OCI-LY3 (cell line): ENCODE measurements around the gene CLEC16A.
A peak's percentile ranks its signal among the peaks of the same experiment; 100 is the strongest.

Source experiments
- H2AFZ ChIP-seq: fragments of 200-600, 300-600 bp; shearing (Covaris generic); 2 replicates; pipeline ENCODE4 v1.6.0; 2014; ENCODE audit warnings: antibody characterized with exemption, low read depth, low read length
- H3K27ac ChIP-seq: fragments of 200-600, 300-600 bp; sonication (generic); 2 replicates; pipeline ENCODE4 v1.5.1; 2014; ENCODE audit warnings: mild to moderate bottlenecking, low read length, moderate library complexity, mixed read lengths
- H3K27me3 ChIP-seq: fragments of 200-600, 300-600 bp; sonication (generic); 2 replicates; pipeline ENCODE4 v1.6.1; 2014; ENCODE audit warnings: low read depth, low read length, mixed read lengths
- H3K36me3 ChIP-seq: fragments of 200-600, 300-600 bp; sonication (generic); replicated peaks from 2 replicates; pipeline ENCODE3; 2014; ENCODE audit warnings: low read depth, low read length, mixed read lengths
- H3K4me1 ChIP-seq: fragments of 300-600, 200-600 bp; sonication (generic); 2 replicates; pipeline ENCODE4 v1.6.1; 2014; ENCODE audit warnings: low read length, mixed read lengths
- H3K4me2 ChIP-seq: fragments of 200-600, 300-600 bp; sonication (generic); 2 replicates; pipeline ENCODE4 v1.6.1; 2014; ENCODE audit warnings: low read length, mixed read lengths
- H3K4me3 ChIP-seq: fragments of 300-600, 200-600 bp; sonication (generic); 2 replicates; pipeline ENCODE4 v1.5.1; 2014; ENCODE audit warnings: antibody characterized with exemption, mild to moderate bottlenecking, low read length, moderate library complexity
- H3K79me2 ChIP-seq: fragments of 300-600, 200-600 bp; shearing (Covaris generic); 2 replicates; pipeline ENCODE4 v1.6.1; 2014; ENCODE audit warnings: mild to moderate bottlenecking, low read length, mixed read lengths
- H3K9ac ChIP-seq: fragments of 300-600, 200-600 bp; shearing (Covaris generic); 2 replicates; pipeline ENCODE4 v1.6.0; 2014; ENCODE audit warnings: mild to moderate bottlenecking, low read length, moderate library complexity
- H3K9me3 ChIP-seq: fragments of 200-600, 300-600 bp; shearing (Covaris generic); 2 replicates; pipeline ENCODE4 v1.6.1; 2014; ENCODE audit warnings: low read length, mixed read lengths; ENCODE audit not compliant: insufficient read depth
- H4K20me1 ChIP-seq: fragments of 200-600, 300-600 bp; sonication (generic); 2 replicates; pipeline ENCODE4 v1.6.1; 2016; ENCODE audit warnings: low read length, mixed read lengths; ENCODE audit not compliant: insufficient read depth
- CTCF ChIP-seq: fragments of 200-600, 300-600 bp; sonication (generic); IDR thresholded peaks from 2 replicates; pipeline ENCODE4 v1.5.1; 2014; ENCODE audit warnings: antibody characterized with exemption, low read length, low read depth
- EZH2phosphoT487 ChIP-seq: fragments of 200-600 bp; shearing (Covaris generic); IDR thresholded peaks from 2 replicates; pipeline ENCODE4 v1.6.1; 2018; ENCODE audit warnings: antibody characterized with exemption, mixed run types, low read depth

Gene CLEC16A

GRCh38 chr16:11204513-11205047 lies 260.2 kb downstream of the CLEC16A start:
- Histone ChIP-seq H4K20me1 (no peaks in the 10 kb centered on the region), H3K79me2 (no peaks in the 10 kb centered on the region), H3K27ac (no peak overlapping the region), H3K4me1 (peaks cover 76% of the 10 kb centered on the region), H3K4me2 (no peak overlapping the region), H3K9me3 (0 out of 2 replicates have a peak, but pooled peaks cover 7% of the 10 kb centered on the region), H2AFZ (no peak overlapping the region), H3K4me3 (no peak overlapping the region), H3K36me3 (peaks cover 6% of the 10 kb centered on the region), H3K9ac (no peak overlapping the region), H3K27me3 (no peaks in the 10 kb centered on the region)
- TF ChIP-seq EZH2phosphoT487 (no peak), CTCF (no peak)

DNA sequence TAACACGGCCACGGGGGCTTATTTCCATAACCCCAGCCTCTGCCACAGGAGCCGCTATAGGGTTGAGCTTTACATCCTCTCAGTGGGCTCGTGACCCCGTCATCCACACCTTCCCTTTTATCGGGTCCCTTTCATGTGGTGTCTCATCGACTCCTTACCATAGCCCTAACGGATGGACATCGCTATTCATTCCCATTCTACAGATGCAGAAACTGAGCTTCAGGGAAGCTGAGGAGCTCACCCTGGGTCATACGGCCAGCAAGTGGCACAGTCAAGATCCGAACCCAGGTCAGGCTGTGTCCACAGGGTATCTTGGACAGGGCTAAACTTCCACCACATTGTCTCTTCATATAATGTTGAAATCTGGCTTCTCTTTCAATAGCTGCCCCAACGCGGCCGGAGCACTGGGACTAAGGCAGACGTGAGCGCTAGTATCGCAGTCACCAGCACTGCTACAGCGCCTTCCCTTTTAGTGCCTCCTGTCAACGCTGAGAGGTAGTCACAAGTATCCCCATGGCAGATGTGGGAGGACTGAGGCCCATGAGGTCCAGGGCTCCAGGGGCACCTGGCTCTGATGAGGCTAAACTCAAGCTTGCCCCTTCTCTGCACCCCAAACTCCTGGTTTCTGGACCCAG lies 260.8 kb downstream of the CLEC16A start:
- no peak overlapping the region for H2AFZ ChIP-seq
- H3K36me3 ChIP-seq = peaks cover 6% of the 10 kb centered on the region
- TF ChIP-seq EZH2phosphoT487 (no peak), CTCF (no peak)
- H3K9me3 ChIP-seq = 0 out of 2 replicates have a peak, but pooled peaks cover 7% of the 10 kb centered on the region
- H3K4me1 ChIP-seq = peaks cover 82% of the 10 kb centered on the region
- H3K4me3 ChIP-seq = no peak overlapping the region
- H3K4me2 ChIP-seq = peak overlapping the region; percentile 31; the same call in 1 of the 2 replicates
- no peaks in the 10 kb centered on the region for H3K79me2 ChIP-seq
- no peaks in the 10 kb centered on the region for H4K20me1 ChIP-seq
- H3K27ac ChIP-seq = peak overlapping the region; percentile 19; the same call in 1 of the 2 replicates
- H3K27me3 ChIP-seq = no peaks in the 10 kb centered on the region
- peak overlapping the region; percentile 38; the same call in 1 of the 2 replicates for H3K9ac ChIP-seq

GRCh38 chr16:11205754-11206581 lies 261.6 kb downstream of the CLEC16A start:
- Histone ChIP-seq H3K27me3 (no peaks in the 10 kb centered on the region), H3K27ac (peak overlapping the region; percentile 19), H3K4me3 (no peak overlapping the region), H2AFZ (no peak overlapping the region), H3K79me2 (no peaks in the 10 kb centered on the region), H4K20me1 (no peaks in the 10 kb centered on the region), H3K36me3 (peaks cover 6% of the 10 kb centered on the region), H3K9me3 (0 out of 2 replicates have a peak, but pooled peaks cover 7% of the 10 kb centered on the region), H3K4me2 (peak overlapping the region; percentile 31), H3K4me1 (peaks cover 83% of the 10 kb centered on the region), H3K9ac (peak overlapping the region; percentile 38)
- TF ChIP-seq CTCF (no peak), EZH2phosphoT487 (no peak)

DNA sequence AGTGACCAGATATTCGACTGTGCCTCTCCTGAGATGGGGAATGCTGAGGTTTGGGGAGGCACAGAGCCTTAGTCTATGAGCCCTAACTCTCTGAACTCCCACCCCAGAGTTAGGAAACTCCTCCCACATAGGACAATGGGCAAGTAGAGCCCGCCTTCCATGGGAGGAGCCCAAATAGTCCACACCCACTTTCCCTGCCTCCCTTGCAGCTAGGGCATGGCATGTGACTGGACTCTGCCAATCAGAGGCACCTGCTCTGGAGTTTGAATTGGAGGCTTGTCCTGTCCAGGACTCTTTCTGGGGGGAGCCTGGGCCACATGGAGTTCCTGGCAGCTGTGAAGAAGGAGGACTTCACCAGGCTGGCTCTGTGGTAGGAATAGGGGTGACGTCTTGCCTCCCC lies 263.3 kb downstream of the CLEC16A start:
- H3K79me2 ChIP-seq = no peaks in the 10 kb centered on the region
- no peak overlapping the region for H3K27ac ChIP-seq
- H2AFZ ChIP-seq = no peak overlapping the region
- H3K27me3 ChIP-seq = peaks cover 7% of the 10 kb centered on the region; the same call in 1 of the 2 replicates
- no peak overlapping the region for H3K4me3 ChIP-seq
- H3K36me3 ChIP-seq = peaks cover 6% of the 10 kb centered on the region
- peaks cover 66% of the 10 kb centered on the region for H3K4me1 ChIP-seq
- 0 out of 2 replicates have a peak, but pooled peaks cover 7% of the 10 kb centered on the region for H3K9me3 ChIP-seq
- no peak overlapping the region for H3K9ac ChIP-seq
- no peak overlapping the region for H3K4me2 ChIP-seq
- no peak for TF ChIP-seq CTCF
- no peak for TF ChIP-seq EZH2phosphoT487
- H4K20me1 ChIP-seq = no peaks in the 10 kb centered on the region
